AG20443 (cell line): ENCODE data around the gene ARVCF.

ENCODE experiments used
- DNase-seq: peaks from one replicate; pipeline ENCODE4 v3.0.0; 2012; ENCODE audit warnings: low spot score, mixed read lengths

The ARVCF gene

DNA sequence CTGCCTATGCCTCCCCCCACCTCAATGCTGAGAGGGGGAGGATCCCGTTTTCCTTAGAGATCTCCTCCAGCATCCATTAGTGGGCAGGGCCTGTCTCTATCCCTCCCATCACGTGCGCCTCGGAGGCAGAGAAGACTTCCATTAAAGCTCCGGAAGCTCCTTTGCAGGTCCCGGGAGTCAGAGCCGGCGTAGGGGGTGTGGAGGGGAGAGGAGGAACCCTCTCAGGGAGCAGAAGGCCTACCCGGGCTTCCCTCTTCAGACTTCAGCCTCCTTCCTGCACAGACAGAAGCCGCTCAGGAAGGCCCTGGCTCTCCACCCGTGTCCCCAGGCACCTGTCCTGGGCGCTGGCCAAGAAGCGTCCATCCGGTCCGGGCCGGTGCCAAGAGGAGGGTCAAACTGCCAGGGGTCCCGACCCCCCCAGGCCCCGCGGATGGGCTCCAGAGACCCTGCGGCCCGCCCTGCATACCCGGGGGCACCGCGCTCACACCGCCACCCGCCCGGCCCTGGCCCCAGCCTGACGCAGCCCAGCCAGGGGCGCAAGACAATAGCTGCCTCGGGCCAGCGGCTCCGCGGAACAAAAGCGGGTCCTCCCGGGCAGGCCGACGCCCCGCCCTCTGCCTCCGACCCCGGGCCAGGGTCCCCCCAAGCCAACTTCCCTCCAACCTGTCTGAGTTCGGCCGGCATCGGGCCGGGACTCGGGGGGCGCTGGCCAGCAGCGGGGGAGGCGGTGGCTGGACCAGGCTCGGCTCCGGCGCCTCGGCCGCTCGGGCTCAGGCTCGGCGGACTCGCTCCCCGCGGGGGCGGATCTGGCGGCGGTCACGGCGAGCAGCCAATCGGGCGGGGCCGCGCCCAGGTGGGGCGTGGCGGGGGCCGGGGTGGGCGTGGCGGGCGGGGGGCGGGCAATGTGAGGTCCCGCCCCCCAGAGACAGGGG is 29.9 kb downstream of the ARVCF start:
- DNase-seq, result peak; percentile 98

DNA sequence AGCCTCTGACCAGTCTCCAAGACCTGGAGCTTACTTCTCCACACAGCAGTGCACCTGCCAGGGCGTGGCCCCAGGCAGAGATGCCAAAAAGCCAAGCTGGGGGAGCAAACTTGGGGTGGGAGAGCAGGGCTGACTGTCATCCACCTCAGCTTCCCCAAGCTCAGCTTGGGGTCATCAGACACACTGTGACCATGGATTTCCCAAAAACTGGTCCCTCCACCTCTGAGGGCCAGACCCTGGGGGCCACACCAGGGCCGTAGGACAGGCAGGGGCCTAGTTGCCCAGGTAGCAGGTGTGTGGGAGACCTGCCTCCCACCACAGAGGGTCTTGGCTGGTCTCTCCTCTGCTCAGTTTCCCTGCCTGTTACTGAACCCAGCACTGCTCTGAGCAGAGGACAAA is 30.6 kb downstream of the ARVCF start:
- DNase-seq, result no peak

DNA sequence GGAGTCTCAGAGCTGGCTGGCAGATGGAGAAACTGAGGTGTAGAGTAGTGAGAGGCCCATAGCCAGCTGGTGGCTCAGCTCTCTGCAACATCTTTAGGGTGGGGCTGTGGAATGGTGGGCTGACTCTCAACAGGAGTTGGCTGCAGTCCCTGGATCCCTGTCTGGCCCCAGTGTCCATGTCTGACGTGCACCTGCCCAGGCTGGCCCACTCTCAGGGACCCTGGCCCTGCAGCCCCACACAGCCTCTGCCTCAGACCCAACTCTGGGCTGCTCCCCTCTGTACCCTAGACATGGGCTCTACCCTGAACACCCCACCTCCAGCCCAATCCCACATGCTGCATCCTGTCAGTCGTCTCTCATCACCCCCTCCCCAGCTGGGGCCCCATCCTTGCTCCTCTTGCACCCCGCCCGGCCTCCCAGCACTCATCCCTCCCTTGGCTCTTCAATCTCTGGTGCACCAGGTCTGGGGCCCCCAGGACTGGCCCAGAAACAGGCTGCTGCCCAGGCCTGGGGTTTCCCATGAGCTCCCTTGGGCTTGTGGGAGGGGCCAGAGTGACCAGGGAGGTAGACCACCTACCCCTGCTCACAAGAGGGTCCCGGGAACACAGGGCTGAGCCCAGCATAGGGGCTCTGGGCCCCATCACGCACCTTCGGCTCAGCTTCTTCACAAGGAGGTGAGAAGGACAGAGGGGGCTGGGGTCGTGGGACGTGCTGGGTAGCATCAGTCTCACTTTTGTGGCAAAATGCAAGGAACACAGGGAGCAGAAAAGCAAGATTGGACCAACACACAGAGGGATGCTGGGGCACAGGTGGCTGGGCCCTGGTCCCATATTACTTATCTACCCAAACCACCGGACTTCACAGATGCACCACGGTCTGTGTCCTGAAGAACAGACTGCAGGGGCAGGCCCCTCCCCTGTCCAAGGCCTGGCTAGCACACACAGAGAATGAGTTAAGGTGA is 31.5 kb downstream of the ARVCF start:
- DNase-seq, result no peak

DNA sequence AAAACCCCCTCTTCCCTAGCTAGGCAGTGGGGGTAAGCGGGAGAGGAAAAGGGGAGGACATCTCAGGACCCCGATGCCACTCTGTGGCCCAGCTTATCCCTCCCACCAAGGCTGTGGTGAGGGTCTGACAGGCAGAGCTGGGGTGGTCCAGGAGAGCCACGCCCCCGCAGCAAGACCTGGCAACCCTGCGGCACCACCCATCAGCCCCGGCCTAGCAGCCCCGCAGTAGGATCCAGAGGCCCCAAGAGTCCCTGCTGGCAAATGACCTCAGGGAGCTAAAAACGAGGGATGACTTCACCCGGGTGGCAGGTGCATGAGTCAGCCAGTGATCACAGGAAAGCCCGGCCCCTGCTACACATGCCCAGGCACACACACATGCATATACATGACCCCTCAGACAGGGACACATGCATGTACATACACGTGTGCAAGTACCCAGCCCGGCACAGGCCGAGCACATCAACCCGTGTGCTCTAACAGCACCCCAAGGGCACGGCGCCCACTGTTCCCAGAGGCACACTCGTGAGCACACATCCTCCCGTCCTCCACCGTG is 32.3 kb downstream of the ARVCF start:
- DNase-seq, result peak; percentile 79

DNA sequence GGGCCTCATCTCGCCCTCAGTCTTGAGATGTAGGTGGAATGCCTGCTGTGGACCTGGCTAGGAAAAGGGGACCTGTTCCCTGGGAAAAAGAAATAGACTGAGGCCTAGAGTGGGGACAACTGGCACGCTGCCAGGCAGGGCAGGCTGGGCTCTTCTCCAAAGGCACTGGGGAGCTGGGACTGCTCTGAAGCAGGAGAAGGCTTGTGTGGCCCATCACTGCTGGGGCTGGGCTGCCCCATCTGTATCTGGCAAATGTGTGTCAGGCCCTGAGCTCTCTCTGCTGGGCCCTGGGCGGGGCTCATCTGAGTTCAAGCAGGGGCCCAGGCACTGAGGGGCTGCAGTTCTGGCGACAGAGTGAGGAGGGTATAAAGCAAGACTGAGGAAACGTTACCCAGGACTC is 32.9 kb downstream of the ARVCF start:
- no peak for DNase-seq

DNA sequence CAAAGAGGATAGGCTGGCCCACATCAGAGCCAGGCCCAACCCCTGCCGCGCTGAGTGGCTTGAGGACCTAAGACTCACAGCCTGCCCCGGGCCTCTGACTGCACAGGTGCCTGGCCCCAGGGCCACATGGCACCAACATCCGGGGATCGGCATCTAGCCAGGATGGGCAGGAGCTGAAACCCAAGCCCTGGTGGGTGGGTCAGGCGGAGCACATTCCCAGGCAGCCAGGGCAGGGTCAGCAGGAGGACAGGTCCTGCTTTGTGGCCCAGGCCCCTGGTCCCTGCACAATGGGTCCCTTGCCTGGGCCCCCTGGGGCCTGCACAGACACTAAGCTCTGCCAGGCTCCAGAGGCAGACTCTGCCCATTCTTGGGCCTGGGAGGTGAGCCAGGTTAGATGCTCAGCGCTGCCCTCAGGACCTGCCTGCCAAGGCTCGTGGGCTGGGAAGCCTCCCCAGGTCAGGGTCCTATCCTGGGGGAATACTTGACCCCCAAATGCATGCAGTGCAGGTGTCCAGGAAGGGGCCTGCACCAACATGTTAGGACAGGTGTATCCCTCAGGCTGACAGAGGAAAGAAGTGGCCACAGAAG is 33.5 kb downstream of the ARVCF start:
- no peak for DNase-seq

DNA sequence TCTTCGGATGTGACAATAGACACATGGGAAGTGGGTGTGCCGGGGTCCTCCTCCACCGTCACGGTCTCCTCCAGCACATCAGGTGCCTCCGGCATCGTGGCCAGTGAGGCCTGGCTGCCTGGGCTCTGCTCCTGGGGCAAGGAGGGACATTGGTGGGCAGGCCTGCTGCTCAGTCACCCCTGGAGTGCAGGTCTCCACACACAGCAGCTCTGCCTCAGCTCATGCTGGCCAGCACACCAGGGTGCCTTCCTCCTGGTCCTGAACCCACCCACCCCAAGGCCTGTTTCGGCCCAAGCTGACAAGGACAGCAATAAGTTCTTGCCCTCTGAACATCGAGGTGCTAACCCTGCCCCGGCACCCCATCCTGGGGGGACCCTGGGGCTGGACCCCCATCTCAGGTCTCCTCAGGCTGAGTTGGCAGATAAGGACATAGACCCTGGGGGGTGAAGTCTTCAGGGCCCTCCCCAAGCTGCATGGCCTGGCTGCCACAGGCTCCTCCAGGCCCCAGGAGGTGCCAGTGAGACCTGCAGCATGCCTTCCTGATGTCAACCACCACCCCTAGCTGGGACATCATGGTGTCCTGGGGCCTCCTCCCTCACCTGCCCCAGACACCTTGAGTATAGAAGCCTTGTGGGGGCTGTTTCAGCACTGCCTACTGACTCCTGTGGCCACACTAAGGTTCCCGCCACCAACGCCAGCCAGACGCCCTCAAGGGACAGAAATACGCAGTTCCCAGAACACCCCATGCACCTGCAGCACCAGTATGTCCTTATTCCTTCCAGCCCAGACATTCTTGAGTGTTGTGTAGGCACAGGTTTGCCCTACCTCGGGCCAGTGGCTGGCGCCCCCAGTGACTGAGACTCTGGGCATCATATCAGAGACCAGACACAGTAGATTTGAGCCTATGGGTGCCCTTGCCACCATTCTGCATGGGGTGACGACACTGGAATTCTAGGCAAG is 34.4 kb downstream of the ARVCF start:
- no peak for DNase-seq

DNA sequence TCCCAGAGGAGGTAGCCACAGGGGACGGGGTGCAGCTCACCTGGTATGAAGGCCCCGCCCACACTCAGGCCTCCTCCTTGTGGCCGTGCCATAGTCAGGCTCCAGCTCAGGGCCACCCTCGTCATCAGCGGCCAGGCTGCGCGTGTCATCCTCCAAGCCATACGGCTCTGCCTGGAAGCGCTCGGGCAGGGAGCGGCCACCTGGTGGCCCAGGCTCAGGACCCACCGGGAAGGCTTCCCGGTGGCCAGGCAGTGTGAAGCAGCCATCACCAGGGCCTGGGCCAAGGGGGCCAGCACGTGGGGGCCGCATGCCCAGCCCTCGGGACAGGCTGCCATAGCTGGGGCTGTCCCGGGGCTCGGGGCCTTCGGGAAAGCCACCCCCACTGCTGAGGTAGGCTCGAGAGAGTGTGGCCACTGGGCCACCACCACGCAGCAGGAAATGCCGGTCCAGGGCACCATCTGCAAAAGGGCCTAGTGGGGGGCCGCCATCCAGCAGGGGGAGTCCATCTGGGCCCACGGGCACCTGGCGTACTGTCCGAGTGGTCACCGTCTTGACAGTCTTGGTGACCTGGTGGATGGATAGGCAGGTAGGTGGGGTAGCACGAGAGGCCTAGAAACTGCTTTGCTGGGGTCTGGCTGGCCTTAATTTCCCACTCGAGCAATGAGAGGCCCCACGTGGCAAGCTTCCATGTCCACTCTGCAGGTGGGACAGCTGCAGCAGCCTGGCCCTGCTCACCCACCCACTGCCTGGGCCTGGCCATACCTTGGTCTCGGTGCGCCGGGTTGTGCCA is 35.3 kb downstream of the ARVCF start:
- DNase-seq, result no peak

DNA sequence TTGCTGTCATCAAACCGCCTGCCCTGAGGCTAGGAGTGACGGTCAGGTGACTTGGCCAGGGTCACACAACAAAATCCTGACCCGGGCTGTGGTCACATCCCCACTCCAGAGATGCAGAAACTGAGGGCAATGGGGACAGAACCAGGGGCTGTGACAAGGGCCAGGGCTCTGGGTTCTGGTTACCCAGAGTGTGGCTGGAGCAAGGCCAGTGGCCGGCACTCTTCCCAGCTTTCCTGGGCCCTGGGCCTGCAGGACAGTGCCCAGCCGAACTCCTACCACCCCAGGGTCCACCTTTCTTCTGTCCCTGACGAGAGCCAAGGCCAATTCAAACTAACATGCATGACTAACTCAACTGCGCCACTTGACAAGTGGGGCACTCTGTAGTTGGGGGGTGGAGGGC is 35.9 kb downstream of the ARVCF start:
- no peak for DNase-seq

DNA sequence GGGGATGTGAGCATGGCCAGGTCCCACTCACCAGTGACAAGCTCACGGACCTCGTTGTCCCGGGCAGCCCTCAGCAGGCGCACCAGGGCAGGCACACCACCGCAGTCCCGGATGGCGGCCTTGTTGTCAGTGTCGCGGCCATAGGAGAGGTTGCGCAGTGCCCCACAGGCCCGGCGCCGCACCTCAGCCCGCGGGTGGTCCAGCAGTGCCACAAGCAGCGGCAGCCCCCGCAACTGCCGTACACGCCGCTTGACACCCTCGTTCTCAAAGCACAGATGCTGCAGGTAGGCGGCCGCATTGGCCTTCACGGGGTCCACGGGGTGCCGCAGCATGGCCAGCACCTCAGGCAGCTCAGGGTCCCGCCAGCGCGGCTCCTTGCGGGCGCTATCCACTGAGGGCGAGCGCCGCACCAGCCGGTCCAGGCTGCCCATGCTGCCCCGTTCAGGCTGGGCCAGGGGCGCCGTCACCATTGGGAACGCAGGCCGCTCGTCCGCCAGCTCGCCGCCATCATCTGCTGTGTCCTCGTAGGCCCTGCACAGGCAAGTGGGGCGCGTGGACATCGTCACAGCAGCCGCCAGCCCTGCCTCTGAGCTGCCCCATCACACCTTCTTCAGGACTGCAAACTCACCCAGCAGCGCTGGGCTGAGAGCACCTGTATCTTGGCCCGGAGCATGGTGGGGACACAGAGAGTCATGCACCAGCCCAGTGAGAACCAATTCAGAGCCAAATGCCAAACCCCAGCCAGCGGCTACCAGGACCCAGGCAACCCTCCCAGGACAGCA is 36.7 kb downstream of the ARVCF start:
- no peak for DNase-seq

DNA sequence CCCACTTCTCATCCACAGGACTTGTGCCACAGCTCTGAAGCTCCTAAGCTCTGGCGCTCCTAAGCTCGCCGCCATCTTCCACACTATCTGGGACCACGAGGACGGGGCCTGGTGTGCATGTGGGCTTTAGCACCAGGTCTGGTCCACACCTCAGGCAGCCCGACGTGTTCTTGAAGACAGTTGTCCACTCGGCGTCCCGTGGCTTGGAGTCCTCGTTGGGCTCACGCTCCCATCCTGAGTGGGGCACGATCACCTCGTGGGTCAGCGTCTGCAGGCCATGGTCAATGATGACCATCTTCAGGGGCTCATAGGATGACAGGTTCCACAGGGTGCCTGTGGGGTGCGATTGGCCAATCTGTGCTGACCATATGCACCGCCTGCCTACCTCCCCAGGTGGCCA is 37.9 kb downstream of the ARVCF start:
- no peak for DNase-seq

DNA sequence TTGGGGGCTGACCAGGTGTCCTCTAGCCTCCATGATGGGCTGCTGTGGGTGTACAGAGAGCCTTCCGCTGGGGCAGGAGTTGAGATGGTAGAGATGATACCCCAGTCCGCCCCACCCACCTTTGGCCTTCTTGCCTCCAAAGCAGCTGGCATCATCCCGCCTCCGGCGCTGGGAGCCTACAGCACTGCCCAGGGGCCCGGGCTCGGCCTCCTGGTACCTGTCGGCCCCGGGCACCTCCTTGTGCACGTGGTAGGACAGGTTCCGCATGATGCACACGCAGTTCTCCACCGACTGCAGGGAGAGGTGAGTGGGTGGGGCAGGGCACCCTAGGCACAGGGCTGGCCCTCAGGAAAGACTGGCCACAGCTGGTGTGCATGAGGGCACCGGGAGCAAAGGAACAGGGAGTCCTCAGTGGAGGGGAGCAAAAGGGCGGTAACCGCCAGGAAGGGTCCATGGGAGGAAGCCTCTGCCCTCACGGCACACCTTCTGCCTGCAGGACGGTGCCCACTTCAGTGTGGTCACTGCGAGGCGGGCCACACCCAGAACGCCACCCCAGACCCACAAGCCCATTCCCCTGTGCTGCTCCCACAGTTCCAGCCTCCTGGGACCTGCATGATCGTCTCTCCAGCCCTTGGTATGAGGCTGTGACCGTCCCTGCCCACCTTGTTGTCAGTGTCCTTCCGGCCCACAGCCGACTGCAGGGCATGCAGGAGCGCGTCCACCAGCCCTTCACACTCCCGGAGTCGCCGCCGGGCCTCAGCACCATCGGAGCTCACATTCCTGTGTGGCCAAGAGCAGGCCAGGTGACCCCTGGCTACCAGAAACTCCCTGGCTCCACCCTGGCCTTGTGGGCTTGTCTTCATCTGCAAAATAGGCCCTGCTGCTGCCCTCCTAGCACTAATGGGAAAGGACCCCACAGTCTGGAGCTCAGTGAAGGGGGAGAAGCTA is 39.1 kb downstream of the ARVCF start:
- DNase-seq, result no peak

DNA sequence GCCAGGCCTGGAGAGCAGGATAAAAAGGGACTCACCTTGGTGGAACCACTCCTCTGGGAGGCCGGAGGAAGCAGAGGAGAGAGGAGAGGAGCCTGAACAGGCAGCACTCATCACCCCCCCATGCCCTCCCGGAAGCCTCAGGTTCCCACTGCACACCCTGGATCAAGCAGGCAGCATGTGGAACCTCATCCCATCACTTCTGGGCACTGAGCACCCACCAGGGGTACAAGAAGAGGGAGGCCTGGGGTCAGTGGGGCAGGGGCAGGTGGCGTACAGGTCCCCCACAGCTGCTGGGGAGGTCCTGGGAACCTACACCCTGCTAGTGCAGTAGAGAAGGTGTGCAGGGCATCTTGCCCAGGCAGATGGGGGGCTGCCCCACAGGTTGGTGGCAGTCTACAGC is 40.0 kb downstream of the ARVCF start:
- DNase-seq, result no peak

DNA sequence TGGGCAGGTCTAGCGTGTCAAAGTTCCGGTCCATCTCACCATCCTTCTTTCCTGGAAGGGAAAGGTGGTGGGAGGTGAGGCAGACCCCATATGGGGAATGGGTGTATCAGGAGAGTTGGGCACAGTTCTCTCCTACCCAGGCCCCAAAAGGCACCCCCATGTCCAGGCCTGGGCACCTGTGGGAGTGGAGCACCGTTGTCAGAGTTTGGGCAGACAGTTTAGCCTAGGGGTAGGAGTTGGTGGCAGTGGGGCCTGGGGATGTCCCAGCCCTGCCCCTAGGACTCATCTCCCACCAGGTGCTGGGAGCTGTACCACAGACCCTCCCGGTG is 41.0 kb downstream of the ARVCF start:
- no peak for DNase-seq

DNA sequence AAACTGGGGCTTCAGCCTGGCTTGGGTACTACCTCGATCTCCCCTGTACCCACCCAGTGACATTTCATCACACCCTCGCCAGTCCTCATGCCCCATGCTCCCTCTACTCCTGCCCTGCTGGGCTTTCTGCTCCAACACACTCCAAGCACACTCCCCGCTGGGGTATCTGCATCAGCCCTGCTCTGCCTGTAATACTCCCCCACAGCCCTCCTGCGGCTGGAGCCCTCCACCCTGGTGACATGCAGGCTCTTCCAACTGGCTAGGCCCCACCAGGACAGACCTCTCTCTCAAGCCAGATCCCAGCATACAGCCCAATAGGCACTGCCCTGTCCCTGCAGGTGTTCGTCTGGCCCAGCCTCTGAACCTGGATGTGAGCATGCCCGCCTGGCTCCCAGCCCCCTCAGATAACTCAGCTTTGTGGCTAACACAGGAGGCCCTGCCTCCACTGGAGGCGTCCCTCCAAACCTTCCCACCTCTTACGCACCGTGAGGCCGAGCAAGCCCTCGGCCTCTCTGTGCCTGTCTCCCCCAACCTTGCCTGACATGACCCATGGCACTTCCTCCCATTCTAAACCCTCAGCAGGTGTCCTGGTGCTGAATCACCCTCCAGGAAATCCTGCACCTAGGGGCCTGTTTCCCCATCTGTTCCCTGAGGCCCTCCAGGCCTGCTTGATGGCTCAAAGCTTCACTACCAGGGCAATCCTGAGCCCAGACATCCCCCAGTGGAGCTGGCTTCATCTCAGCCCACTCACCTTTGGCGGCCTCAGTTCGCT is 41.5 kb downstream of the ARVCF start:
- no peak for DNase-seq

DNA sequence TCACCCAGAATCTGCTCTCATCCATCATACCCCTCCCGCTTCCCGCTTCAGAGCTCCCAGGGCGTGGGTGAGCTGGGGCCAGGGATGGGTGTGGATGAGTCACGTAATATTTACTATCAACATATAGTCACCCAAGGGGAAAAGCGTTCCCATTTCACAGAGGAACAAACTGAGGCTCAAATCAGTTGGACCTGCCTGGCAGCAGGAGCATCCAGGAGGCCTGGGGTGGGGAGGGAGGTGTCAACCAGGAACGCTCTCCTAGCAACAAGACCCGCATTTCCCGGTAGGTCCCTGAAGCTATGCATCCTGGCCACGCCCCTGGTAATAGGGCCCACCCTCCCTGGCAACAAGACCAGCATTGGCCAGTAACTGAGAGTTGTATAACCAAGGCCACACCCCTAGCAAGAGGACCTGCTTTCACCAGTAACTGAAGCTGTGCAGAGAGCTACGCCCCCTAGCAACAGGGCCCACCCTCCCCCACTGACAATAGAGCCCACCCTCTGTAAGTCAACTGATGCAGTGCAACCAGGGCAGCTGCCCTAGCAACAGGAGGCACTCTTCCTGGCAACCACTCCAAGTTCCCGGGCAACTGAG is 42.3 kb downstream of the ARVCF start:
- DNase-seq, result peak; percentile 79
